ENCODE data around the gene KDSR. TPM values are rescaled to one million over a fixed set of nuclear protein-coding genes. Genes with fewer than 3 reads are reported as not detected.
"Not testable (repeated sequence)": the region's sequence is repeated elsewhere in the genome, so short reads cannot be mapped to it uniquely, and the experiment has no call there.

KDSR gene
- polyA plus RNA-seq, 1 donor: 35.6 TPM

- Histone ChIP-seq H3K36me3 (ENCODE audit: control insufficient read depth, insufficient read depth, low read length) (no peaks in the 10 kb centered on the region), H3K27me3 (ENCODE audit: control insufficient read depth, insufficient read depth, low read length) (no peaks in the 10 kb centered on the region), H3K4me3 (ENCODE audit: low read length) (no peak overlapping the region), H3K9me3 (ENCODE audit: control insufficient read depth, low read depth, low read length) (no peaks in the 10 kb centered on the region), H3K27ac (ENCODE audit: low read length) (no peak overlapping the region), H3K4me1 (ENCODE audit: control insufficient read depth, insufficient read depth, low read length) (no peaks in the 10 kb centered on the region)
- WGBS (ENCODE audit: insufficient coverage, low lambda C conversion rate): 100% methylated on average over 1 of the region's 4 CpGs
- no peak for DNase-seq
Measured at GRCh38 chr18:63368611-63369010, 1.6 kb upstream of the KDSR start.

GRCh38 chr18:63366213-63367052 lies 573 bp downstream of the KDSR start:
- no CpG with 5 or more reads among the region's 65 CpGs for WGBS (ENCODE audit: insufficient coverage, low lambda C conversion rate)
- peak overlapping the region; percentile 91 for H3K4me3 ChIP-seq (ENCODE audit: low read length)
- no peaks in the 10 kb centered on the region for H3K27me3 ChIP-seq (ENCODE audit: control insufficient read depth, insufficient read depth, low read length)

GRCh38 chr18:63365876-63366212 lies 1.2 kb downstream of the KDSR start:
- Histone ChIP-seq H3K4me3 (ENCODE audit: low read length) (peak overlapping the region; percentile 91), H3K36me3 (ENCODE audit: control insufficient read depth, insufficient read depth, low read length) (peaks cover 14% of the 10 kb centered on the region), H3K4me1 (ENCODE audit: control insufficient read depth, insufficient read depth, low read length) (no peaks in the 10 kb centered on the region), H3K27me3 (ENCODE audit: control insufficient read depth, insufficient read depth, low read length) (no peaks in the 10 kb centered on the region), H3K9me3 (ENCODE audit: control insufficient read depth, low read depth, low read length) (no peaks in the 10 kb centered on the region), H3K27ac (ENCODE audit: low read length) (peak overlapping the region; percentile 87)
- DNase-seq: no peak
- WGBS (ENCODE audit: insufficient coverage, low lambda C conversion rate): no CpG with 5 or more reads among the region's 12 CpGs

More at GRCh38 chr18:63366213-63367052, 573 bp downstream of the KDSR start:
- Histone ChIP-seq H3K36me3 (ENCODE audit: control insufficient read depth, insufficient read depth, low read length) (peaks cover 9% of the 10 kb centered on the region), H3K4me1 (ENCODE audit: control insufficient read depth, insufficient read depth, low read length) (no peaks in the 10 kb centered on the region), H3K27ac (ENCODE audit: low read length) (peak overlapping the region; percentile 87), H3K9me3 (ENCODE audit: control insufficient read depth, low read depth, low read length) (no peaks in the 10 kb centered on the region)
- DNase-seq: peak; percentile 35 to 73

GRCh38 chr18:63363951-63364350 lies 3.1 kb downstream of the KDSR start:
- Histone ChIP-seq H3K27ac (ENCODE audit: low read length) (no peak overlapping the region), H3K9me3 (ENCODE audit: control insufficient read depth, low read depth, low read length) (no peaks in the 10 kb centered on the region), H3K27me3 (ENCODE audit: control insufficient read depth, insufficient read depth, low read length) (no peaks in the 10 kb centered on the region), H3K4me3 (ENCODE audit: low read length) (no peak overlapping the region), H3K4me1 (ENCODE audit: control insufficient read depth, insufficient read depth, low read length) (no peaks in the 10 kb centered on the region), H3K36me3 (ENCODE audit: control insufficient read depth, insufficient read depth, low read length) (peaks cover 29% of the 10 kb centered on the region)
- no peak for DNase-seq
- WGBS (ENCODE audit: insufficient coverage, low lambda C conversion rate): 86% methylated on average over 1 of the region's 2 CpGs

GRCh38 chr18:63363420-63363819 lies 3.6 kb downstream of the KDSR start:
- not testable (repeated sequence) for H3K4me1 ChIP-seq (ENCODE audit: control insufficient read depth, insufficient read depth, low read length); H3K27me3 ChIP-seq (ENCODE audit: control insufficient read depth, insufficient read depth, low read length); H3K9me3 ChIP-seq (ENCODE audit: control insufficient read depth, low read depth, low read length); H3K27ac ChIP-seq (ENCODE audit: low read length); H3K4me3 ChIP-seq (ENCODE audit: low read length); DNase-seq
- no CpG with 5 or more reads among the region's 2 CpGs for WGBS (ENCODE audit: insufficient coverage, low lambda C conversion rate)
- peaks cover 32% of the 10 kb centered on the region for H3K36me3 ChIP-seq (ENCODE audit: control insufficient read depth, insufficient read depth, low read length)

- Histone ChIP-seq H3K36me3 (ENCODE audit: control insufficient read depth, insufficient read depth, low read length) (peaks cover 69% of the 10 kb centered on the region), H3K27me3 (ENCODE audit: control insufficient read depth, insufficient read depth, low read length) (no peaks in the 10 kb centered on the region), H3K9me3 (ENCODE audit: control insufficient read depth, low read depth, low read length) (no peaks in the 10 kb centered on the region), H3K4me1 (ENCODE audit: control insufficient read depth, insufficient read depth, low read length) (no peaks in the 10 kb centered on the region), H3K4me3 (ENCODE audit: low read length) (no peak overlapping the region), H3K27ac (ENCODE audit: low read length) (no peak overlapping the region)
- whole genome bisulfite sequencing (ENCODE audit: insufficient coverage, low lambda C conversion rate): no CpG with 5 or more reads among the region's 7 CpGs
- no peak for DNase-seq
Measured at GRCh38 chr18:63356272-63356896, 10.6 kb downstream of the KDSR start.

GRCh38 chr18:63350230-63350629 lies 16.8 kb downstream of the KDSR start:
- DNase-seq: no peak
- 0% methylated on average over 1 of the region's 2 CpGs for WGBS (ENCODE audit: insufficient coverage, low lambda C conversion rate)
- H3K4me1 ChIP-seq (ENCODE audit: control insufficient read depth, insufficient read depth, low read length): no peaks in the 10 kb centered on the region
- peaks cover 79% of the 10 kb centered on the region for H3K36me3 ChIP-seq (ENCODE audit: control insufficient read depth, insufficient read depth, low read length)
- no peaks in the 10 kb centered on the region for H3K9me3 ChIP-seq (ENCODE audit: control insufficient read depth, low read depth, low read length)
- H3K27ac ChIP-seq (ENCODE audit: low read length): no peak overlapping the region
- H3K4me3 ChIP-seq (ENCODE audit: low read length): no peak overlapping the region
- H3K27me3 ChIP-seq (ENCODE audit: control insufficient read depth, insufficient read depth, low read length): no peaks in the 10 kb centered on the region

- no peaks in the 10 kb centered on the region for H3K4me1 ChIP-seq (ENCODE audit: control insufficient read depth, insufficient read depth, low read length)
- H3K4me3 ChIP-seq (ENCODE audit: low read length): no peak overlapping the region
- no peak overlapping the region for H3K27ac ChIP-seq (ENCODE audit: low read length)
- H3K36me3 ChIP-seq (ENCODE audit: control insufficient read depth, insufficient read depth, low read length): peaks cover 81% of the 10 kb centered on the region
- WGBS (ENCODE audit: insufficient coverage, low lambda C conversion rate): 100% methylated on average over 1 of the region's 7 CpGs
- H3K9me3 ChIP-seq (ENCODE audit: control insufficient read depth, low read depth, low read length): no peaks in the 10 kb centered on the region
- no peak for DNase-seq
- no peaks in the 10 kb centered on the region for H3K27me3 ChIP-seq (ENCODE audit: control insufficient read depth, insufficient read depth, low read length)
Measured at GRCh38 chr18:63348508-63349136, 18.4 kb downstream of the KDSR start.

GRCh38 chr18:63346480-63347183 lies 20.4 kb downstream of the KDSR start:
- no peaks in the 10 kb centered on the region for H3K4me1 ChIP-seq (ENCODE audit: control insufficient read depth, insufficient read depth, low read length)
- H3K27me3 ChIP-seq (ENCODE audit: control insufficient read depth, insufficient read depth, low read length): no peaks in the 10 kb centered on the region
- no peak overlapping the region for H3K27ac ChIP-seq (ENCODE audit: low read length)
- 93% methylated on average over 4 of the region's 7 CpGs for WGBS (ENCODE audit: insufficient coverage, low lambda C conversion rate)
- no peaks in the 10 kb centered on the region for H3K9me3 ChIP-seq (ENCODE audit: control insufficient read depth, low read depth, low read length)
- no peak overlapping the region for H3K4me3 ChIP-seq (ENCODE audit: low read length)
- H3K36me3 ChIP-seq (ENCODE audit: control insufficient read depth, insufficient read depth, low read length): peaks cover 83% of the 10 kb centered on the region
- DNase-seq: no peak

- H3K27me3 ChIP-seq (ENCODE audit: control insufficient read depth, insufficient read depth, low read length): no peaks in the 10 kb centered on the region
- no peaks in the 10 kb centered on the region for H3K9me3 ChIP-seq (ENCODE audit: control insufficient read depth, low read depth, low read length)
- H3K36me3 ChIP-seq (ENCODE audit: control insufficient read depth, insufficient read depth, low read length): peaks cover 78% of the 10 kb centered on the region
- DNase-seq: no peak
- H3K4me1 ChIP-seq (ENCODE audit: control insufficient read depth, insufficient read depth, low read length): no peaks in the 10 kb centered on the region
- H3K4me3 ChIP-seq (ENCODE audit: low read length): no peak overlapping the region
- WGBS (ENCODE audit: insufficient coverage, low lambda C conversion rate): no CpG with 5 or more reads among the region's 7 CpGs
- H3K27ac ChIP-seq (ENCODE audit: low read length): no peak overlapping the region
Measured at GRCh38 chr18:63346031-63346430, 21.0 kb downstream of the KDSR start.
